GM19099 (cell line): ENCODE data around the gene SMIM24.

ENCODE experiments used
- POLR2A ChIP-seq: IDR thresholded peaks from 3 replicates; pipeline ENCODE4 v1.6.1; 2011; ENCODE audit warnings: low read depth; ENCODE audit not compliant: insufficient read length; ENCODE audit errors: extremely low read depth

SMIM24 gene

GRCh38 chr19:3518255-3518654 lies 37.9 kb upstream of the SMIM24 start:
- TF ChIP-seq POLR2A, result no peak

GRCh38 chr19:3517638-3518037 lies 37.3 kb upstream of the SMIM24 start:
- TF ChIP-seq POLR2A, result no peak

- TF ChIP-seq POLR2A, result no peak
Measured at GRCh38 chr19:3516675-3517207, 36.4 kb upstream of the SMIM24 start.

GRCh38 chr19:3515891-3516422 lies 35.6 kb upstream of the SMIM24 start:
- no peak for TF ChIP-seq POLR2A

- TF ChIP-seq POLR2A, result no peak
Measured at GRCh38 chr19:3514930-3515329, 34.6 kb upstream of the SMIM24 start.

GRCh38 chr19:3513229-3514140 lies 33.2 kb upstream of the SMIM24 start:
- TF ChIP-seq POLR2A, result no peak

GRCh38 chr19:3512562-3513228 lies 32.4 kb upstream of the SMIM24 start:
- no peak for TF ChIP-seq POLR2A

GRCh38 chr19:3511506-3512251 lies 31.4 kb upstream of the SMIM24 start:
- no peak for TF ChIP-seq POLR2A

GRCh38 chr19:3510727-3511126 lies 30.4 kb upstream of the SMIM24 start:
- no peak for TF ChIP-seq POLR2A

GRCh38 chr19:3509566-3509989 lies 29.3 kb upstream of the SMIM24 start:
- no peak for TF ChIP-seq POLR2A

- no peak for TF ChIP-seq POLR2A
Measured at GRCh38 chr19:3508771-3509535, 28.6 kb upstream of the SMIM24 start.

GRCh38 chr19:3507371-3508120 lies 27.2 kb upstream of the SMIM24 start:
- no peak for TF ChIP-seq POLR2A
